G401 (cell line): ENCODE results near the gene RAB30. TPM values are rescaled to one million over a fixed set of nuclear protein-coding genes. Genes with fewer than 3 reads are reported as not detected.

Experiments used
- DNase-seq: peaks from one replicate; pipeline ENCODE4 v3.0.0-alpha.2; 2015; ENCODE audit warnings: low spot score
- in situ Hi-C: cut with HindIII; loops from 2 replicates; pipeline ENCODE4 v1.10.0; 2016; ENCODE audit warnings: low sequenced_read_pairs, mixed read lengths
- total RNA-seq: library from RNA; depleted of rRNA; stranded (reverse); fragments of >200 nt; shearing (Covaris generic); gene quantifications from 2 replicates; pipeline ENCODE4 v1.2.3, GENCODE V29; 2014

RAB30 gene
- total RNA-seq, 1 experiment from 2014 or later, result 3.7 TPM

- in situ Hi-C loops, result no loop called here
These were observed 74.6 kb downstream of the RAB30 start for GRCh38 chr11:82996966-82997606.

DNA sequence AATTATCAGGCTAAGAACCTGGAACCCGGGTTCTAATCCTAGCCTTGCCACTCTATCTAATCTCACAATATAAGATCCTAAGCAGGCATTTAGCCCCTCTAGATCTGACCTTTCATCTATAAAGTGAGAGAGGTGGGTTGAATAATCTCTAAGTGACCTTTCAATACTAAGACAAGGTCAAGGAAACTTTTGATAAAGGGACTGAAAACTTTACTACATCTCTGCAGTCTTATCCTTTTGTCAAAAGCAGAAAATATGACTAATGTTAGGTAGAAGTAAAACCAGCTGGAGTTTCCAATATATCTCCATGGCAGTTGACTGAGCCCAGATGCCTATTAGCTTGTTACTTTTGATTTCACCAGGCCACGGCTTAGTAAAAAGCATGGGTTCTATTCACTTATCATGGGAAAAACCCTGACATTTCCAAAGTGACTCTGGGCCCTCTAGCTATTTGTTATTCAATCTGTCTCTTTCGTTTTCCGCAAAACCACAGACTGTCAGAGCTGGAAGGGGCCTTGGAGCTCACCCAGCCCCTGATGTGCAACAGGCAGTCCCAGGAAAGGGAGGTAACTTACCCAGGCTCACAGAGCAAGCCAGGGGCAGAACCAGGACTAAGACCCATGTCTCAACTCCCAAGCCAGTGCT is 75.8 kb downstream of the RAB30 start:
- in situ Hi-C loops, result no loop called here

More at GRCh38 chr11:82996966-82997606, 74.6 kb downstream of the RAB30 start:
- no peak for DNase-seq

GRCh38 chr11:82995235-82995634 is 76.5 kb downstream of the RAB30 start:
- in situ Hi-C loops, result no loop called here
- no peak for DNase-seq

More for the DNA sequence above, 75.8 kb downstream of the RAB30 start:
- DNase-seq, result no peak

DNA sequence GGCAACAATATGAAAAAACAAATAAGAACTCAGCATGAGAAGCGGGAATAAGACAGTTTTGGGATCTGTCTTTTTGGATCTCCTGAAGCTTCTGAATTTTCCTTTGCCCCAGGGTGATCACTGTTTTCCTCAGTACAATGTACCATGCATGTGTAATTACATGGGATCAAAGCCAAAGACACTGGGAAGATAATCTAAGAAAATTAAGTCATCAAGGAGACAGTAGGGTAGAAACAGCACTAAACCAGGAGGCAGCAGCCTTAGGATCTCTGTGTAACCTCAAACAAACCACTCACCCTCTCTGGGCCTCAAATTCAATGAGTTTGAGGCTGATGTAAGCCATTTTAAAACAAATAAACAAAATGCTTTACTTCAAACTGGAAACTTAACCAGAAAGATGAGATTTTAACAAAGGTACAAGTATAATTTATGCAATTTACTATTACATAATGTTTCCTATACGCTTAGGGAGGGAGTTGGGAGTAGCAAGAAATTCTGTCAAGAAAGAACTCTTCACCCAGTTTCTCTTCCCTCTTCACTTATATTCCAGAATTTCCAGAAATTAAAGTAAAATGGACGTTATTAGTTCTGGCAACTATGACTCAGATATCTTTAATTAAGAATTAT is 77.0 kb downstream of the RAB30 start:
- in situ Hi-C loops, result no loop called here

GRCh38 chr11:82992223-82992622 is 79.5 kb downstream of the RAB30 start:
- DNase-seq, result peak; percentile 73
- in situ Hi-C loops, result no loop called here

More for the DNA sequence above, 77.0 kb downstream of the RAB30 start:
- peak; percentile 18 for DNase-seq

GRCh38 chr11:82989628-82990404 is 81.9 kb downstream of the RAB30 start:
- in situ Hi-C loops, result no loop called here
- DNase-seq, result no peak

DNA sequence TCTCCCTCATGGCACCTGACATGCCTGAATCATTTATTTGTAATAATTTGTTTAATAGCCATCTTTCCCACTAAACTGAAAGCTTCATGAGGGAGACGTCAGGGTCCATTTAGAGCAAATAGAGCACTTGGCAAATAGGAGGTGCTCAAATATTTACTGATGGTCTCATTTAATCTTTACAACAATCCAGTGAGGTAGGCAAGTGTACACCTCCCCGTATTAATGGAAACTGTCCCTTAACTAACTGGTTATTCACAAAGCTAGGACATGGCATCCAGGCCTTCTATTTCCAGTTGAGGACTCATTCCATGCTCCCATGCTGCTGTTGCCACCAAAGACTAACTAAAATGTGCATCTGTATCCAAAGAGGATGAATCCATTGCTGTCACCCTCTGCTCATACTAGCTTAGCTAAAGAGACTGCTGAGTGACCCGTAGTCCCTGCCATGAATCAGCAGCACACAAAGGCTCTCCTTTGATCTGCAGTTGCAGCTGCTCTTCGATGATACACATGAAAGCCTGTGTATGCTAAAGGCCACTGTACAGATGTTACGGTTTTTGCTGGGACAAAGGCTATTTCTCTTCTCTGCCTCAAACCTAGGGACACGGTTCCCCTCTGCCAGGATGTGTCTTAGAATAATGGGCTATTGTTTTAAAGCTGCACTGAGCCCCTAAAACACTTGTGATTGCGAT is 82.6 kb downstream of the RAB30 start:
- DNase-seq, result no peak
- in situ Hi-C loops, result no loop called here

DNA sequence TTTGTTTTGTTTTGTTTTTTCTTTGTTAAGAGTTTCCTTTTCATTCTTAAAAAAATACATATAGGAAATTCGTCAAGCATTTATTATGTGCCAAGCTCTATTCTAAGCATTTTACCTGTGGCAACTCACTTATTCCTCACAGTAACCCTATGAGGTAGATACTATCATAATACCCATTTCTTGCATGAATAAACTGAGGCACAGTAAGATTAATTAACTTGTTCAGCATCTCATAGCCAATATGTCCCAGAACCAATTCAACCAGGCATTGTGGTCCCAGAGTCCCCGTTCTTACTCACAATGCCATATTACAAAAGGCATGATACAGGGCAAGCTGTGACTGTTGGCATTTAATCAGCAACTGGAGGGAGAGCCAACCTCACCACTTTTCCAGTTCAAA is 83.7 kb downstream of the RAB30 start:
- in situ Hi-C loops, result no loop called here

DNA sequence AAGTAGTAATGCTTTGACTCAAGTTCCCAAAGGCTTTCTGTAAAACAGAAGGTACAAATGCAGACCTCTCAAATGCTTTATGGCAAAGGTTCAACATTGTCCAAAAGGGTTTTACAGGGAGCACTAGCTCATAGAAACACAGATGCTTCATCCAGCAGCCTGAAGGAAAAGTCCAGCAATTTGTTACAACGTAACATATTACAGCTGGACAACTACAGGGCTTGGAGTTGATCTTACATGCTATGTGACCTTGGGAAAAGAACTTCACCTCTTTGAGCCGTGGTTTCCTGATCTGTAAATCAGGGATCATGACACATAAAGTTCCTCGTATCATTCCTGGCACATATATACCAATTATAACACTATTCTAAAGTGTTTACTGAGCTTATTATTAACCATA is 85.3 kb downstream of the RAB30 start:
- in situ Hi-C loops, result no loop called here
- DNase-seq, result no peak

More for the DNA sequence above, 83.7 kb downstream of the RAB30 start:
- DNase-seq, result no peak

GRCh38 chr11:82981852-82982251 is 89.8 kb downstream of the RAB30 start:
- no peak for DNase-seq
- in situ Hi-C loops, result no loop called here

GRCh38 chr11:82980947-82981346 is 90.8 kb downstream of the RAB30 start:
- in situ Hi-C loops, result no loop called here
- DNase-seq, result no peak

- in situ Hi-C loops, result no loop called here
- no peak for DNase-seq
These were observed 91.4 kb downstream of the RAB30 start for GRCh38 chr11:82980292-82980691.

GRCh38 chr11:82979824-82980223 is 91.9 kb downstream of the RAB30 start:
- in situ Hi-C loops, result no loop called here
- no peak for DNase-seq

DNA sequence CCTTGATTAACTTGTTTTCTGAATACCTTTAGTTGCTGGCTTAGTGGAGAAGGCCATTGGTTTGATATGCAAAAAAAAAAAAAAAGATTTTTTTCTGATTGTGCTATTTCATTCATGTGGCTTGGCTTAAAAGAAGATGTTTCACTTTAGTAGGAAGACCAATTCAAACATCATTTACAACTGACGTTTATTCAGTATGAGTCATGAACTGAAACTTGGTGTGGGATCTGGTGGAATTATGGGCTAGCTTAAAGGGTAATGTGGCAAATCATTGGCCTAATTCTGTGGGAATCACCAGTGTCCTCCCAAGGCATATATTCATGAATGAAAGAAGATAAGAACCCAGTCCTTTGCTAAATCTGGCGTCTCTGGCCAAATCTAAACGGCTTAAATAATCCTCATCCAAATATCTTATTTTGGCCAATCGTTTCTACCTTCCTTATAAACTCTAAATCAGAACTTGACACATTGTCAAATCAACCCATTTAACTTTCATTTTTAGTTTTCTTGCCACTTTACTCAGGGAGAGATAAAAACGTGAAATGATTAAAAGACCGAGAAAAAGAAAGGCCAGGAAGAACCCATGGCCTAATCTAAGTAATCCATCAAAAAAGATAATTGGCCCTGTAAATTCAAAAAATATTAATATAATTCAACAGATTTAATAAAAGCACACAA is 93.1 kb downstream of the RAB30 start:
- in situ Hi-C loops, result no loop called here
- DNase-seq, result no peak

GRCh38 chr11:82976786-82977185 is 94.9 kb downstream of the RAB30 start:
- in situ Hi-C loops, result no loop called here
- DNase-seq, result no peak

DNA sequence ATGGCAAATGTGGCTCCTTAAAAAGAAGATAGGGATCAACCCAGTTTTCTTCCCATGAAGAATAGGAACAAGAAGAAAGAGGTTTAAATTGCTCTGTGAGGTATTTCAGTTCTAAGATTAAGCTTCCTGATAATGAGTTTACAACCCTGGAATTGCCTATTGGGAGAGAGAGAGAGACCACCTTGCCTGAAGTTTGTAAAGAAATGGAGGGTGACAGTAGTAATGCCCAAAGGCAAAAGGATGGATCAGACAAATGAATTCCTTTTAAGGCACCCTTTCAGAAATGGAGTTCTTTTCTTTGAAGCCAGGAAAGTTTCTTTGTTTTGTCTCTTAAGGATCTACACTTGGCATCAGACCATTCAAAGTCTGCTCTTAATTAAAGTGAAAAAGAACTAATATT is 95.8 kb downstream of the RAB30 start:
- no peak for DNase-seq
- in situ Hi-C loops, result no loop called here

DNA sequence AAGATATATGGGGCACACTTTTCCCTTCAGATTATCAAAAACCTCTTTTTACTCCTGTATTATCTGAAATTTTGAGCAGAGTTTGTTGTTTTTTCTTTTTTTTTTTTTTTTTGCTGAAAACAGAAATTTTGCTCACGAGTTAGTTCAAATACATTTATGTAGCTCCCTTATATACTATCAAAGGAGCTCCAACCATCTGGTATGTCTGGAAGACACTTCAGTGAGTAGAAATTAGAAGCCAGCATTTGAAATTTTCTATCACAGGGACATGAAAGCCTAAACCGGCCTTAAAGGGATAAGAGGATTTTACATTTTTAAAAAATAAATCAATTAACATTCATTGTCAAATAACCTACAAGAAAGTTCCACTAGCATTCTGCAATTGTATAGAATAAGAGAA is 96.8 kb downstream of the RAB30 start:
- DNase-seq, result no peak
- in situ Hi-C loops, result no loop called here

- in situ Hi-C loops, result no loop called here
- no peak for DNase-seq
These were observed 97.6 kb downstream of the RAB30 start for GRCh38 chr11:82974135-82974534.

- DNase-seq, result no peak
- in situ Hi-C loops, result no loop called here
These were observed 99.6 kb downstream of the RAB30 start for GRCh38 chr11:82972103-82972502.
